Measurements from ENCODE around the gene CADPS2. TPM values are rescaled to one million over a fixed set of nuclear protein-coding genes. Genes with fewer than 3 reads are reported as not detected.
"Not testable (repeated sequence)": the region's sequence is repeated elsewhere in the genome, so short reads cannot be mapped to it uniquely, and the experiment has no call there.

Gene CADPS2
- total RNA-seq, 1 donor from 2014 or later = 12.5 TPM

DNA sequence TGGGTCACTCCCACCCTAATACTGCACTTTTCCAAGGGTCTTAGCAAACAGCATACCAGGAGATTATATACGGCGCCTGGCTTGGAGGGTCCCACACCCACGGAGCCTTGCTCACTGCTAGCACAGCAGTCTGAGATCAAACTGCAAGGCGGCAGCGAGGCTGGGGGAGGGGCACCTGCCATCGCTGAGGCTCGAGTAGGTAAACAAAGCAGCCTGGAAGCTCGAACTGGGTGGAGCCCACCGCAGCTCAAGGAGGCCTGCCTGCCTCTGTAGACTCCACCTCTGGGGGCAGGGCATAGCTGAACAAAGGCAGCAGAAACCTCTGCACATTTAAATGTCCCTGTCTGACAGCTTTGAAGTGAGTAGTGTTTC lies 51.7 kb downstream of the CADPS2 start:
- H3K9ac ChIP-seq (ENCODE audit: low read depth in 1 of 3, low read length in 3 of 3); H3K27me3 ChIP-seq (ENCODE audit: control insufficient read depth in 3 of 3, insufficient read depth in 3 of 3, low read length in 3 of 3); H3K4me3 ChIP-seq (ENCODE audit: low read length in 3 of 3); H3K9me3 ChIP-seq (ENCODE audit: control insufficient read depth in 3 of 3, low read length in 3 of 3); H3K27ac ChIP-seq (ENCODE audit: low read depth, low read length); H3K36me3 ChIP-seq (ENCODE audit: control insufficient read depth in 3 of 3, insufficient read depth in 3 of 3, low read length in 3 of 3); H3K4me1 ChIP-seq (ENCODE audit: control insufficient read depth in 3 of 3, insufficient read depth in 3 of 3, low read length in 3 of 3): not testable (repeated sequence)

DNA sequence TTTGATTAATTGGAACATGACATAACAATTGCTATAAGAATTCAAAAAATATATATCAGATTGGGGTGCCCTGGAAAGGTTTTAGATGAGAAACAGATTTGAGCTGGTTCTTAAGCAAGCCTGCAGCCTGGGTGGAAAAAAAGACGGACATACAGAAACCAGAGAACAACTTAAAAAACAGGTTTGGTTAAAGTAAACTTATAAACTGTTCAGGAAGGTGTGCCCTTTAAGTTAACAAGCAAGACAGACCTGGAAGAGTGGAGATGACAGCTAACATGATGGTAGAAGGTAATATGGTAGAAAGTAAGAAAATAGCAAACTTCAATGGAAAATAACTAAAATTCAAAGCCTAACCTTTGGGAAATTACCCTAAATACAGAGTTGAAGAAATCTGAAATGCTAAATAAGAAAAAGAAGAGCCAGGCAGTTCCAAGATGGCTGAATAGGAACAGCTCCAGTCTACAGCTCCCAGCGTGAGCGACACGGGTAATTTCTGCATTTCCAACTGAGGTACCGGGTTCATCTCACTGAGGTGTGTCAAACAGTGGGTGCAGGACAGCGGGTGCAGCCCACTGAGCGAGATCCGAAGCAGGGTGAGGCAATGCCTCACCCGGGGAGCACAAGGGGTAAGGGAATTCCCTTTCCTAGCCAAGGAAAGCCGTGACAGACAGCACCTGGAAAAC lies 52.2 kb downstream of the CADPS2 start:
- no peaks in the 10 kb centered on the region for H3K27me3 ChIP-seq (ENCODE audit: control insufficient read depth in 3 of 3, insufficient read depth in 3 of 3, low read length in 3 of 3)
- H3K9me3 ChIP-seq (ENCODE audit: control insufficient read depth in 3 of 3, low read length in 3 of 3) = no peaks in the 10 kb centered on the region
- H3K9ac ChIP-seq (ENCODE audit: low read depth in 1 of 3, low read length in 3 of 3) = no peak overlapping the region
- H3K27ac ChIP-seq (ENCODE audit: low read depth, low read length) = no peak overlapping the region
- H3K4me1 ChIP-seq (ENCODE audit: control insufficient read depth in 3 of 3, insufficient read depth in 3 of 3, low read length in 3 of 3) = no peaks in the 10 kb centered on the region
- no peaks in the 10 kb centered on the region for H3K36me3 ChIP-seq (ENCODE audit: control insufficient read depth in 3 of 3, insufficient read depth in 3 of 3, low read length in 3 of 3)
- no peak overlapping the region for H3K4me3 ChIP-seq (ENCODE audit: low read length in 3 of 3)

DNA sequence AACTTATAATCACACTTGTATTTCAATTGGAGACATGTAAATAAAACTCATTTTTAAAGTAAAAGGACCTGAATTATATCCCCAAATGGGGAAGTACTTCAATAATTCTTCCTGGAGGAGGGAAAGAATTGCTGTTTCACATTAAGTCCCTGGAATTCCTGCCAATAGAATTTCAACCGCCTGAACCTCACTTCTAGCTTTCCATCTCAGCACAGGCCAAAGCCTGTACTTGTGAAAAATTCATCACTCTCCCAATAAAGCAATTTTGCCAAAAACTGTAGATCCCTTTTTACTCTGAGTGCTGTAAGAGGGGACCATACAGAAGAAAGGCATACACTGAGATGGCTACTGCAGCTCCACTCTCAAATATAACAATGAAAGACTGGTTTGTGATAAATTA lies 54.8 kb downstream of the CADPS2 start:
- H3K9ac ChIP-seq (ENCODE audit: low read depth in 1 of 3, low read length in 3 of 3) = no peak overlapping the region
- H3K27me3 ChIP-seq (ENCODE audit: control insufficient read depth in 3 of 3, insufficient read depth in 3 of 3, low read length in 3 of 3) = no peaks in the 10 kb centered on the region
- H3K4me1 ChIP-seq (ENCODE audit: control insufficient read depth in 3 of 3, insufficient read depth in 3 of 3, low read length in 3 of 3) = no peaks in the 10 kb centered on the region
- no peaks in the 10 kb centered on the region for H3K9me3 ChIP-seq (ENCODE audit: control insufficient read depth in 3 of 3, low read length in 3 of 3)
- H3K27ac ChIP-seq (ENCODE audit: low read depth, low read length) = no peak overlapping the region
- H3K36me3 ChIP-seq (ENCODE audit: control insufficient read depth in 3 of 3, insufficient read depth in 3 of 3, low read length in 3 of 3) = no peaks in the 10 kb centered on the region
- H3K4me3 ChIP-seq (ENCODE audit: low read length in 3 of 3) = no peak overlapping the region

DNA sequence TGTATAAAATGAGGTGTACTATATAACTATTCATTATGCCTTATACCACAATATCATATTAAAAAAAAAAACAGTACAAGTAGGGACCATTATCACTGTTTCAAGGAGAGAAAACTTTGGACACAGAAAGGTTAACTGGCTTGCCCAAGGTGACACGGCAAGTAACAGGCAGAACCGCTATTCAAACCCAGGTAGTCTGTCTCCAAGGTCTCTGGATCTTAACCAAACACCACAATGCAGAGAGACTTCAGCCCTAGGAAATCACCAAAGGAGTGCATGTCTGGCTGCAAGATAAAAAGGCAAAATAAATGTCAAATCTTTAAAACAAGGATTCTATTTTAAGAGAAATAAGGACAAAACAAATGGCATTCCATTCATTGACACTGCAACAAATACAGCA lies 56.3 kb downstream of the CADPS2 start:
- no peak overlapping the region for H3K9ac ChIP-seq (ENCODE audit: low read depth in 1 of 3, low read length in 3 of 3)
- no peak overlapping the region for H3K4me3 ChIP-seq (ENCODE audit: low read length in 3 of 3)
- no peaks in the 10 kb centered on the region for H3K27me3 ChIP-seq (ENCODE audit: control insufficient read depth in 3 of 3, insufficient read depth in 3 of 3, low read length in 3 of 3)
- no peak overlapping the region for H3K27ac ChIP-seq (ENCODE audit: low read depth, low read length)
- H3K9me3 ChIP-seq (ENCODE audit: control insufficient read depth in 3 of 3, low read length in 3 of 3) = no peaks in the 10 kb centered on the region
- no peaks in the 10 kb centered on the region for H3K4me1 ChIP-seq (ENCODE audit: control insufficient read depth in 3 of 3, insufficient read depth in 3 of 3, low read length in 3 of 3)
- no peaks in the 10 kb centered on the region for H3K36me3 ChIP-seq (ENCODE audit: control insufficient read depth in 3 of 3, insufficient read depth in 3 of 3, low read length in 3 of 3)

DNA sequence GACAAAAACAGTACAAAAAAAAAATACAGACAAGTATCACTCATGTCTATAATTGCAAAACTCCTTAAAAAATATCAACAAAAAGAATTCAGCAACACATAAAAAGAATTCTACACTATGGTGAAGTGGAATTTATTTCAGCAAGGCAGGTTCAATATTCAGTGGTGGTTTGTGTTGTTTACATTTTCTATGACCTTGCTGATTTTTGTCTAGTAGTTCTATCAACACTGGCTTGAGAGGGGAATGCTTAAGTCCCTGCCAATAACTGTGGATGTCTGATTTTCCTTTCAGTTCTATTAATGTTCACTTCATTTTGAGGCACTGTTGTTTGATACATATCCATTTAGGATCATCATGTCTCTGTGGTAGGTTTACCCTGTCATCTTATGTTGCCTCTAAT lies 58.5 kb downstream of the CADPS2 start:
- no peak overlapping the region for H3K27ac ChIP-seq (ENCODE audit: low read depth, low read length)
- H3K27me3 ChIP-seq (ENCODE audit: control insufficient read depth in 3 of 3, insufficient read depth in 3 of 3, low read length in 3 of 3) = no peaks in the 10 kb centered on the region
- no peak overlapping the region for H3K4me3 ChIP-seq (ENCODE audit: low read length in 3 of 3)
- H3K36me3 ChIP-seq (ENCODE audit: control insufficient read depth in 3 of 3, insufficient read depth in 3 of 3, low read length in 3 of 3) = no peaks in the 10 kb centered on the region
- no peaks in the 10 kb centered on the region for H3K4me1 ChIP-seq (ENCODE audit: control insufficient read depth in 3 of 3, insufficient read depth in 3 of 3, low read length in 3 of 3)
- no peak overlapping the region for H3K9ac ChIP-seq (ENCODE audit: low read depth in 1 of 3, low read length in 3 of 3)
- H3K9me3 ChIP-seq (ENCODE audit: control insufficient read depth in 3 of 3, low read length in 3 of 3) = no peaks in the 10 kb centered on the region

DNA sequence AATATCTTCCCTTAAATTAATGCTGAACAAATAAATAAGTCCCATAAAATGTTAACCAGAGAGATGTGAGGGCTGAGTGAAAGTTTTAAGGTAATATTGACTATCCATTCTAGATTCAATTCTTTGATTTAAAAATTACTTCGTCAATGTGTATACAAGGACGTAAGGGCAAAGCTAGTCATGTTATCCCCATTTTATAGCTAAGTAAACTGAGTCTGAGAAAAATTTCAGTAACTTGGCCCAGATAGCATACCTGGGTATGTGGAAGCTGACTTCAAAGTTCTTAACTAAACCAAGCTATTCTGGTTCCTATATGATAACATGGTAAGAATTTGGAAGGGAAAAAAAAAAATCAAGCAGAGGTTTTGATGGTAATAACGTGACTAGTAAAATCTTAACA lies 72.4 kb downstream of the CADPS2 start:
- Histone ChIP-seq H3K4me1 (ENCODE audit: control insufficient read depth in 3 of 3, insufficient read depth in 3 of 3, low read length in 3 of 3) (no peaks in the 10 kb centered on the region), H3K4me3 (ENCODE audit: low read length in 3 of 3) (no peak overlapping the region), H3K27me3 (ENCODE audit: control insufficient read depth in 3 of 3, insufficient read depth in 3 of 3, low read length in 3 of 3) (no peaks in the 10 kb centered on the region), H3K9ac (ENCODE audit: low read depth in 1 of 3, low read length in 3 of 3) (no peak overlapping the region), H3K36me3 (ENCODE audit: control insufficient read depth in 3 of 3, insufficient read depth in 3 of 3, low read length in 3 of 3) (no peaks in the 10 kb centered on the region), H3K27ac (ENCODE audit: low read depth, low read length) (no peak overlapping the region), H3K9me3 (ENCODE audit: control insufficient read depth in 3 of 3, low read length in 3 of 3) (no peaks in the 10 kb centered on the region)

DNA sequence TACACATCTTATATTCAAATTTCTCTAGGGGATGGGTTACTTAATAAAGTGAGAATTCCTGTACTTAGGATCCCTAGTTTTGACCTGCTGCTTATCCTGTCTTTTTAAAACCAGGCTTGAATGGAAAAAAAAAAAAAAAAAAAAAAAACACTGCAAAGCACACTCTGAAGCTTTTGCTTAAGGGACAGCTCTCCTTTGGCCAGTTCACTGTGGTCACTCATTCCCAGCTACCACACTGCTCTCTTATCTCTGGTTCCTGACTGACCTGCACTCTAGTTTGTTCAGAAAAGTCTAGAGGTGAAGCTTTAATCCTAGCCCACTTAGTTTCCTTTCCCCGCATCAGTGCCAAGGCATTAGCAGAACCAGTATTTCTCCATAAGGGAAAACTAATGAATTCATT lies 82.4 kb downstream of the CADPS2 start:
- H3K36me3 ChIP-seq (ENCODE audit: control insufficient read depth in 3 of 3, insufficient read depth in 3 of 3, low read length in 3 of 3) = no peaks in the 10 kb centered on the region
- H3K4me3 ChIP-seq (ENCODE audit: low read length in 3 of 3) = no peak overlapping the region
- H3K4me1 ChIP-seq (ENCODE audit: control insufficient read depth in 3 of 3, insufficient read depth in 3 of 3, low read length in 3 of 3) = no peaks in the 10 kb centered on the region
- H3K9me3 ChIP-seq (ENCODE audit: control insufficient read depth in 3 of 3, low read length in 3 of 3) = no peaks in the 10 kb centered on the region
- no peaks in the 10 kb centered on the region for H3K27me3 ChIP-seq (ENCODE audit: control insufficient read depth in 3 of 3, insufficient read depth in 3 of 3, low read length in 3 of 3)
- no peak overlapping the region for H3K9ac ChIP-seq (ENCODE audit: low read depth in 1 of 3, low read length in 3 of 3)
- no peak overlapping the region for H3K27ac ChIP-seq (ENCODE audit: low read depth, low read length)

DNA sequence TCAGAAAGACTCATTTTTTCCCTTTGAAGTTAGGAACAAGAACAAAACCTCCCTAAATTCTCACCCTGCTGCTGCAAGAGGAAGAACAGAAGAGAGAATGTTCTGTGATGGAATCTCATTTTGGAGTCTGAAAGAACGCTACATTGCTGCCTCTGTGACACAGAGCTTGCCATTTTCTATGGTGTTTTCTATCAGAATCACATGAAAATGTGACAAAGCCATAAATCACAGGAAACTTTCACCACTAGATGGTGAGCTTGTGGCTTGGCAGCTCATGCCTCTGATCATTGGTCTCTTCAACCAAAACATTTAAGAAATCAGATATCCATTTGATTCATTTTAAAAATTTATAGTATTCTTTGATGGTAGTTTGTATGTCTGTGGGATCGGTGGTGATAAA lies 82.9 kb downstream of the CADPS2 start:
- Histone ChIP-seq H3K9me3 (ENCODE audit: control insufficient read depth in 3 of 3, low read length in 3 of 3) (no peaks in the 10 kb centered on the region), H3K27me3 (ENCODE audit: control insufficient read depth in 3 of 3, insufficient read depth in 3 of 3, low read length in 3 of 3) (no peaks in the 10 kb centered on the region), H3K36me3 (ENCODE audit: control insufficient read depth in 3 of 3, insufficient read depth in 3 of 3, low read length in 3 of 3) (no peaks in the 10 kb centered on the region), H3K27ac (ENCODE audit: low read depth, low read length) (no peak overlapping the region), H3K4me1 (ENCODE audit: control insufficient read depth in 3 of 3, insufficient read depth in 3 of 3, low read length in 3 of 3) (no peaks in the 10 kb centered on the region), H3K9ac (ENCODE audit: low read depth in 1 of 3, low read length in 3 of 3) (no peak overlapping the region), H3K4me3 (ENCODE audit: low read length in 3 of 3) (no peak overlapping the region)

DNA sequence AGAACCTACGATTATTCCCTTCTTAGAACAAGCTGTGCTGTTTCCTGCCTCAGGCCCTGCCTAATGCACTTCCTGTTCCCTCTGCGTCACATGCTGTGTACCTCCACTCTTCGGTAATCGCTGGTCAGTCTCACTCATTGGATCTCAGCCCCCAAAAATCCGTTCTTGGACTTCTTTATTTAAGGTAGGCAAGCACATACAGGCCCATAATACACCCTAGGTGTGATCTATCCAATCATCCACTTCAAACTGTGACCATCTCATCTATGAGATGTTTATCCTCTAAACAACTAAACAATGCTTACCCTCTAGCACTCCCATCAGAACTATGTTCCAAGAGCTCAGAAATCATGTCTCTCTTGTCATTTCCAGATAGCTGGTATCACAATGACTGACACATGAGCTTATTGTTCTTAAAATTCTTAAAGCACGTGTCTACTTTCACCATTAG lies 83.9 kb downstream of the CADPS2 start:
- Histone ChIP-seq H3K4me3 (ENCODE audit: low read length in 3 of 3) (no peak overlapping the region), H3K36me3 (ENCODE audit: control insufficient read depth in 3 of 3, insufficient read depth in 3 of 3, low read length in 3 of 3) (no peaks in the 10 kb centered on the region), H3K27me3 (ENCODE audit: control insufficient read depth in 3 of 3, insufficient read depth in 3 of 3, low read length in 3 of 3) (no peaks in the 10 kb centered on the region), H3K4me1 (ENCODE audit: control insufficient read depth in 3 of 3, insufficient read depth in 3 of 3, low read length in 3 of 3) (no peaks in the 10 kb centered on the region), H3K9ac (ENCODE audit: low read depth in 1 of 3, low read length in 3 of 3) (no peak overlapping the region), H3K9me3 (ENCODE audit: control insufficient read depth in 3 of 3, low read length in 3 of 3) (no peaks in the 10 kb centered on the region), H3K27ac (ENCODE audit: low read depth, low read length) (no peak overlapping the region)

DNA sequence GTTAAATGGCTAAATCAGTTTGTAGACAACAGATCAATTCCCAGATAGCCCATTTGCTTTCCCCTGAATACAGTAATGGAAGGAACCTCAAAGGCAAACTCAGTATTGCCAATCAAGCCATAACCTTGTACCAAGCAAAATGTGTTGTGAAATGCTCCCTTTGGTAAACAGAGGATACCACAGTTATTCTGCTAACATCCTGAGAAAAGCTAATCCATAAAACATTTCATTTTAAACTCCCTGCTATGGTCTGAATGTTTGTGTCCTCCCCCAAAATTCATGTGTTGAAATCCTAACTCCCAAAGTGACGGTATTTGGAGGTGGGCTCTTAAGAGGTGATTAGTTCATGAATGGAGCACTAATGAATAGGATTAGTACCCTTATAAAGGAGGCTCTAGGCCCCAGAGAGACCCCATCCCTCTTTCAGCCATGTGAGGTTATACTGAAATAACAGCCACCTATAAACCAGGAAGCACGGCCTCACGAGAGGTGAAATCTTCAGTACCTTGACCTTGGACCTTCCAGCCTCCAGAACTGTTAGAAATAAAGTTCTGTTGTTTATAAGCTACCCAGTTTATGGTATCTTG lies 94.2 kb downstream of the CADPS2 start:
- Histone ChIP-seq H3K27ac (ENCODE audit: low read depth, low read length) (no peak overlapping the region), H3K9ac (ENCODE audit: low read depth in 1 of 3, low read length in 3 of 3) (no peak overlapping the region), H3K9me3 (ENCODE audit: control insufficient read depth in 3 of 3, low read length in 3 of 3) (no peaks in the 10 kb centered on the region), H3K27me3 (ENCODE audit: control insufficient read depth in 3 of 3, insufficient read depth in 3 of 3, low read length in 3 of 3) (no peaks in the 10 kb centered on the region), H3K36me3 (ENCODE audit: control insufficient read depth in 3 of 3, insufficient read depth in 3 of 3, low read length in 3 of 3) (no peaks in the 10 kb centered on the region), H3K4me1 (ENCODE audit: control insufficient read depth in 3 of 3, insufficient read depth in 3 of 3, low read length in 3 of 3) (no peaks in the 10 kb centered on the region), H3K4me3 (ENCODE audit: low read length in 3 of 3) (no peak overlapping the region)

Data from skeletal muscle tissue (tissue), 4 donors.